Testis (tissue), 5 donors: ENCODE results near the gene LRRC41. TPM values are rescaled to one million over a fixed set of nuclear protein-coding genes. Genes with fewer than 3 reads are reported as not detected.
A peak's percentile ranks its signal among the peaks of the same experiment; 100 is the strongest.

ENCODE experiments used
- DNase-seq: peaks from one replicate; pipeline ENCODE4 v3.0.0-alpha.2; 2019
- H3K27ac ChIP-seq, 2 donors: fragments of 200-600 bp; sonication (generic); one replicate each; pipeline ENCODE4 v1.5.1; 2019
- H3K27me3 ChIP-seq: fragments of 200-600 bp; sonication (generic); one replicate; pipeline ENCODE4 v1.5.1; 2019
- H3K36me3 ChIP-seq: fragments of 200-600 bp; sonication (generic); one replicate; pipeline ENCODE4 v1.5.1; 2017; ENCODE audit warnings: low read depth; ENCODE audit errors: missing control alignments
- H3K4me1 ChIP-seq: fragments of 200-600 bp; sonication (generic); one replicate; pipeline ENCODE4 v1.5.1; 2019
- H3K4me3 ChIP-seq, 2 donors: fragments of 200-600 bp; sonication (generic); one replicate each; pipeline ENCODE4 v1.5.1; 2017 to 2019
- H3K9me3 ChIP-seq: fragments of 200-600 bp; sonication (generic); one replicate; pipeline ENCODE4 v1.5.1; 2017
- CTCF ChIP-seq, 3 experiments: fragments of 450-650 bp in 2 of 3; fragments of 200-600 bp in 1 of 3; sonication (generic) in 1 of 3; IDR thresholded peaks; one replicate each; pipeline ENCODE4 v1.5.1; 2016 to 2019; ENCODE audit warnings: antibody characterized with exemption in 3 of 3, mild to moderate bottlenecking in 2 of 3, moderate library complexity in 1 of 3
- POLR2A ChIP-seq: fragments of 450-650 bp; IDR thresholded peaks from one replicate; pipeline ENCODE4 v1.6.1; 2017; ENCODE audit warnings: antibody characterized with exemption, mild to moderate bottlenecking, moderate library complexity
- WGBS, 2 donors: methylation state at CpG; one replicate each; pipeline ENCODE4 v1.1.5; 2018; 5-methylcytosine and 5-hydroxymethylcytosine counted together
- intact Hi-C: fragments of 100-400 bp; cut with DNase I; formaldehyde crosslinking; loops from one replicate; pipeline ENCODE4 v1.15.1; 2023; ENCODE audit warnings: low total_unique reads
- long read RNA-seq, 2 donors: transcript quantifications; one replicate each; lab custom pipeline, GENCODE V29; 2026
- polyA plus RNA-seq: library from polyadenylated mRNA; stranded (reverse); fragments of 350-450 nt; fragmentation: Illumina TruSeq; extraction: RNeasy Lipid Tissue Mini Kit (QIAGEN cat#74804); gene quantifications from one replicate; pipeline ENCODE4 v1.2.3, GENCODE V29; 2014; ENCODE audit warnings: low read depth, low replicate concordance; ENCODE audit not compliant: insufficient read depth
- total RNA-seq, 2 donors: library from RNA; depleted of rRNA; stranded (reverse); fragments of >200 nt; gene quantifications; one replicate each; pipeline ENCODE4 v1.2.3, GENCODE V29; 2016

The LRRC41 gene
- 100 to 1,000 TPM; 123 to 136 TPM for total RNA-seq
- polyA plus RNA-seq = 86.4 TPM
- long read RNA-seq, donor 1, full-length matches to known transcripts = 16 of 53 reads
- long read RNA-seq, donor 1, partial matches to known transcripts = 37 of 53 reads
- long read RNA-seq, donor 1, other reads (novel, unspliced or antisense) = 0 of 53 reads
- long read RNA-seq, donor 2, full-length matches to known transcripts = 16 of 37 reads
- long read RNA-seq, donor 2, partial matches to known transcripts = 21 of 37 reads
- long read RNA-seq, donor 2, other reads (novel, unspliced or antisense) = 0 of 37 reads

GRCh38 chr1:46303038-46303871 is at the start of gene LRRC41, which contains the start of gene UQCRH:
Gene LRRC41, minus strand, starts transcription at chr1:46303616. Its CDS starts 294 bp downstream, at chr1:46303322.
Gene UQCRH, plus strand, starts transcription at chr1:46303698. Its CDS starts 69 bp downstream, at chr1:46303767.
- WGBS, 2 donors = 0% methylated on average over 35 to 59 of the region's 61 CpGs
- intact Hi-C loops = no loop called here
- H3K4me1 ChIP-seq = peaks cover 27% of the 10 kb centered on the region

GRCh38 chr1:46352363-46352762 is 48.9 kb upstream of the LRRC41 start:
- H3K27me3 ChIP-seq = no peaks in the 10 kb centered on the region
- intact Hi-C loops = no loop called here
- TF ChIP-seq POLR2A (no peak), CTCF (IDR thresholded peaks at IDR 0.05) (no peak)
- H3K4me3 ChIP-seq = no peak overlapping the region
- DNase-seq = no peak
- no peaks in the 10 kb centered on the region for H3K36me3 ChIP-seq
- no peak overlapping the region for H3K27ac ChIP-seq
- 81 to 98% methylated on average over 2 of the region's 2 CpGs for WGBS, 2 donors
- H3K4me1 ChIP-seq = no peaks in the 10 kb centered on the region
- H3K9me3 ChIP-seq = no peaks in the 10 kb centered on the region

More at GRCh38 chr1:46303038-46303871, at the start of gene LRRC41, which contains the start of gene UQCRH:
- DNase-seq = peak; percentile 98
- no peaks in the 10 kb centered on the region for H3K9me3 ChIP-seq
- no peaks in the 10 kb centered on the region for H3K36me3 ChIP-seq
- peak within 1 kb of the TSS; percentile 99 to 100 for H3K27ac ChIP-seq
- TF ChIP-seq CTCF (IDR thresholded peaks at IDR 0.05) (peak in 1 of 3 experiments; percentile 13), POLR2A (peak; percentile 69)
- H3K27me3 ChIP-seq = no peaks in the 10 kb centered on the region
- peak within 1 kb of the TSS; percentile 87 to 98 for H3K4me3 ChIP-seq

- H3K4me3 ChIP-seq = no peak overlapping the region
- no peaks in the 10 kb centered on the region for H3K36me3 ChIP-seq
- TF ChIP-seq CTCF (IDR thresholded peaks at IDR 0.05) (no peak), POLR2A (no peak)
- H3K27ac ChIP-seq = no peak overlapping the region
- H3K4me1 ChIP-seq = peaks cover 10% of the 10 kb centered on the region
- no peaks in the 10 kb centered on the region for H3K9me3 ChIP-seq
- DNase-seq = no peak
- no peaks in the 10 kb centered on the region for H3K27me3 ChIP-seq
- intact Hi-C loops = no loop called here
Measured at GRCh38 chr1:46345281-46345680, 41.9 kb upstream of the LRRC41 start.

DNA sequence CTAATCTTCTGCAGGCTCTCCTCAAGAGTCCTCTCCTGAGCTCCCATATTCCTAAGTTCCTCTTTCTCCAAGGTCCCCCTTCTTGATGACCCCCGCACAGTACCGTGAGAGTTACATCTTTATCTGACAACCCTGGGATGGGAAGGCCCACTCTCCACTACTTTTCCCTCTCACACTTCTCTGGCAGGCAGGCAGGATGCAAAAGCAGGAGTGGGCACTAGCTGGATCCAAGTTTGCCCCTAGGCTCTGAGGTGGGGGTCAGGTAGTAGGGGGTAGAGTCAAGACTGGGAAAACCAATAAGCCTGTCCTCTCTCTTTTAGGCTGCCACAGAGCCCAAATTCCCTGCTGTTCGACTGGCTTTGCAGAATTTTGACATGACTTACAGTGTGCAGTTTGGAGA is 41.1 kb upstream of the LRRC41 start:
- Histone ChIP-seq H3K4me3 (no peak overlapping the region), H3K27ac (no peak overlapping the region), H3K36me3 (no peaks in the 10 kb centered on the region), H3K27me3 (no peaks in the 10 kb centered on the region), H3K9me3 (no peaks in the 10 kb centered on the region), H3K4me1 (peaks cover 12% of the 10 kb centered on the region)
- intact Hi-C loops = no loop called here
- 85 to 88% methylated on average over 3 of the region's 3 CpGs for WGBS, 2 donors
- DNase-seq = no peak
- TF ChIP-seq CTCF (IDR thresholded peaks at IDR 0.05) = no peak
- TF ChIP-seq POLR2A = no peak
